Measurements from ENCODE around the gene SYNPO2. TPM values are rescaled to one million over a fixed set of nuclear protein-coding genes. Genes with fewer than 3 reads are reported as not detected.

Gene SYNPO2
- total and polyA plus RNA-seq, 2 of the 13 experiments (the other 11 are each of a cell fraction or from before 2014, with no cell fraction given): not detected

DNA sequence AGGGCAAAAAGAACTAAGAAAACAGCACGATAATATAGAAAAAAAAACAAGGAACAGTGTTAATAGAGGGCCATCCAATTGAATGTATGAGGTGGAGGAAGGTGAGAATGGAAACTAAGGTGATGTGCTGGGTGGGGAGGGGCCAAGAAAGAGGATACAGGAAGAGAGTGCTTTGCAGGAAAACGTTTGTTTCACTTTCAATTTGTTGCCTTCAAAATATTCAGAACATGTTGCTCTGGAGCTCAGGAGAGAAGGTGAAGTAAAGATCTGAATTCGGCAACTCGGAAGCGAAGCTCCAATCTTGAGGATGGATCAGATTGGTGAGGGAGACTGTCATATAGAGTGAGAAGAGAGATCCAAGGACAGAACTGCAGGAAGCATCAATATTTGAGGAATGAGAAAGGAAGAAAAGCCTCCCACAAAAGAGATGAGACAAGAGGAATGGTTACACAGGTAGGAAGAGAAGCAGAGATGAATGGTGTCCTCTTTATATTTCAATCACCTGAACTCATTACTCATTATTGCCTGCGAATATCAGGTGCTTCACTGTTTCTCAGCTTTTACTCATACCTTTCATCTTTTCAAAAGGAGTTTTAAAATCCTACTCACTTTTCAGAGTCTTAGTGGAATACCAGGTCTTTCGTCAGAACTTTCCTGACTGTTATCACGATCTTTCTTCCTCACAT lies 38.0 kb upstream of the SYNPO2 start (continued):
- TF ChIP-seq, protein P1, sequence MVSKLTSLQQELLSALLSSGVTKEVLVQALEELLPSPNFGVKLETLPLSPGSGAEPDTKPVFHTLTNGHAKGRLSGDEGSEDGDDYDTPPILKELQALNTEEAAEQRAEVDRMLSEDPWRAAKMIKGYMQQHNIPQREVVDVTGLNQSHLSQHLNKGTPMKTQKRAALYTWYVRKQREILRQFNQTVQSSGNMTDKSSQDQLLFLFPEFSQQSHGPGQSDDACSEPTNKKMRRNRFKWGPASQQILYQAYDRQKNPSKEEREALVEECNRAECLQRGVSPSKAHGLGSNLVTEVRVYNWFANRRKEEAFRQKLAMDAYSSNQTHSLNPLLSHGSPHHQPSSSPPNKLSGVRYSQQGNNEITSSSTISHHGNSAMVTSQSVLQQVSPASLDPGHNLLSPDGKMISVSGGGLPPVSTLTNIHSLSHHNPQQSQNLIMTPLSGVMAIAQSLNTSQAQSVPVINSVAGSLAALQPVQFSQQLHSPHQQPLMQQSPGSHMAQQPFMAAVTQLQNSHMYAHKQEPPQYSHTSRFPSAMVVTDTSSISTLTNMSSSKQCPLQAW (CRISPR knock-in tag; IDR thresholded peaks at IDR 0.05): no peak
- peak; percentile 67; the same call in 1 of the 2 replicates for TF ChIP-seq IRF2 (CRISPR knock-in tag; IDR thresholded peaks at IDR 0.05)
- no peak for TF ChIP-seq ZNF253 (CRISPR knock-in tag; IDR thresholded peaks at IDR 0.05; ENCODE audit: borderline replicate concordance)
- TF ChIP-seq NCOA2 (CRISPR knock-in tag; IDR thresholded peaks at IDR 0.05): no peak

DNA sequence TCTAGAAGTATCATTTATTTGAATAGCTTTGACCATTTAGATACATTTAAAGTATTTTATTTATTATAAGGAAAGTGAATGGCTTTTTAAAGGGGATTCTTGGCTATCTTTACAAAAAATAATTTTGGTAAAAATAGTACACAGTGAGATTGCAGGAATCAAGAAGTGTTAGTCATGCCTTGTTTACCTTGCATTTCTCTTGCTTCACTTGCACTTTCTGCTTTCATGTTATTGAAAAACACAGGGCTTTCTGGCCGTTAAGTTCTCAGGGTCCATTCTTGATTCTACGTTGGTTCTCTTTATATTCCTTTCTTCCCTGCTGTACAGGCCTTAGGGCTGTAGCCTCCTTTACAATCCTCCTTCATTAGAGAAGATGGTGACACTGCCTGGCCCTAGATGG lies 30.9 kb upstream of the SYNPO2 start:
- no peak overlapping the region for H2AFZ ChIP-seq (ENCODE audit: low read length)
- intact Hi-C loops (cut with micrococcal nuclease; ENCODE audit: unreplicated experiment) (no loop called here), in situ Hi-C loops (cut with HindIII; ENCODE audit: extremely low pct_ligation_motif_present, low pct_unique_long_range_greater_than_20kb) (no loop called here)
- H3K4me1 ChIP-seq (ENCODE audit: insufficient read depth, low read length): no peaks in the 10 kb centered on the region
- H3K79me2 ChIP-seq (ENCODE audit: insufficient read depth, low read length): no peaks in the 10 kb centered on the region
- no peak overlapping the region for H3K27ac ChIP-seq (ENCODE audit: extremely low read length, insufficient read depth, low read length)
- no peaks in the 10 kb centered on the region for H3K27me3 ChIP-seq (ENCODE audit: control insufficient read depth in 1 of 2, insufficient read depth in 2 of 2, low read length in 2 of 2)
- no peak for FAIRE-seq
- no peak overlapping the region for H3K4me3 ChIP-seq (replicated peaks in 1 of 3; ENCODE audit: insufficient read depth in 1 of 3, low read depth in 2 of 3, low read length in 3 of 3)
- BruUV-seq (replicated peaks): no TSS peak
- H3K36me3 ChIP-seq (replicated peaks in 1 of 2; ENCODE audit: control insufficient read depth in 1 of 2, insufficient read depth in 2 of 2, low read length in 2 of 2): no peaks in the 10 kb centered on the region
- no peaks in the 10 kb centered on the region for H3K9me3 ChIP-seq (ENCODE audit: low read length)
- DNase-seq (ENCODE audit: low spot score): no peak
- no peak overlapping the region for H3K4me2 ChIP-seq (ENCODE audit: low read depth, low read length)
- H4K20me1 ChIP-seq (ENCODE audit: insufficient read depth, low read length): no peaks in the 10 kb centered on the region
- ChIA-PET CTCF (ENCODE audit: low intra/inter-chr PET ratio, low total read pairs) (no interaction called here), POLR2A (no interaction called here)
- WGBS (ENCODE audit: low lambda C conversion rate): 1% methylated on average over 2 of the region's 2 CpGs
- no peak overlapping the region for H3K9ac ChIP-seq (ENCODE audit: insufficient read depth, low read depth, low read length)
- ATAC-seq: peak; percentile 28; the same call in 1 of the 3 replicates
- TF ChIP-seq ZNF317 (CRISPR knock-in tag; IDR thresholded peaks at IDR 0.05): no peak
- no peak for TF ChIP-seq PAWR (CRISPR knock-in tag; IDR thresholded peaks at IDR 0.05; ENCODE audit: borderline replicate concordance)
- no peak for TF ChIP-seq ZSCAN20 (CRISPR knock-in tag; IDR thresholded peaks at IDR 0.05; ENCODE audit: borderline replicate concordance)
- peak; percentile 32; the same call in 1 of the 2 replicates for TF ChIP-seq FOSL2 (CRISPR knock-in tag; IDR thresholded peaks at IDR 0.05)
- no peak for TF ChIP-seq RXRB (CRISPR knock-in tag; IDR thresholded peaks at IDR 0.05; ENCODE audit: borderline replicate concordance)
- no peak for TF ChIP-seq ZC3H13 (CRISPR knock-in tag; IDR thresholded peaks at IDR 0.05)
- no peak for TF ChIP-seq ZNF674 (CRISPR knock-in tag; IDR thresholded peaks at IDR 0.05; ENCODE audit: low read depth)
- TF ChIP-seq SOX5 (CRISPR knock-in tag; IDR thresholded peaks at IDR 0.05; ENCODE audit: borderline replicate concordance): no peak
- TF ChIP-seq ZNF790 (CRISPR knock-in tag; IDR thresholded peaks at IDR 0.05; ENCODE audit: borderline replicate concordance): no peak
- TF ChIP-seq, protein P2, sequence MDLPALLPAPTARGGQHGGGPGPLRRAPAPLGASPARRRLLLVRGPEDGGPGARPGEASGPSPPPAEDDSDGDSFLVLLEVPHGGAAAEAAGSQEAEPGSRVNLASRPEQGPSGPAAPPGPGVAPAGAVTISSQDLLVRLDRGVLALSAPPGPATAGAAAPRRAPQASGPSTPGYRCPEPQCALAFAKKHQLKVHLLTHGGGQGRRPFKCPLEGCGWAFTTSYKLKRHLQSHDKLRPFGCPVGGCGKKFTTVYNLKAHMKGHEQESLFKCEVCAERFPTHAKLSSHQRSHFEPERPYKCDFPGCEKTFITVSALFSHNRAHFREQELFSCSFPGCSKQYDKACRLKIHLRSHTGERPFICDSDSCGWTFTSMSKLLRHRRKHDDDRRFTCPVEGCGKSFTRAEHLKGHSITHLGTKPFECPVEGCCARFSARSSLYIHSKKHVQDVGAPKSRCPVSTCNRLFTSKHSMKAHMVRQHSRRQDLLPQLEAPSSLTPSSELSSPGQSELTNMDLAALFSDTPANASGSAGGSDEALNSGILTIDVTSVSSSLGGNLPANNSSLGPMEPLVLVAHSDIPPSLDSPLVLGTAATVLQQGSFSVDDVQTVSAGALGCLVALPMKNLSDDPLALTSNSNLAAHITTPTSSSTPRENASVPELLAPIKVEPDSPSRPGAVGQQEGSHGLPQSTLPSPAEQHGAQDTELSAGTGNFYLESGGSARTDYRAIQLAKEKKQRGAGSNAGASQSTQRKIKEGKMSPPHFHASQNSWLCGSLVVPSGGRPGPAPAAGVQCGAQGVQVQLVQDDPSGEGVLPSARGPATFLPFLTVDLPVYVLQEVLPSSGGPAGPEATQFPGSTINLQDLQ (CRISPR knock-in tag; IDR thresholded peaks at IDR 0.05): no peak
- peak; percentile 63; the same call in 1 of the 2 replicates for TF ChIP-seq CEBPB (IDR thresholded peaks at IDR 0.05; ENCODE audit: borderline replicate concordance, low read depth, low read length)
- no peak for TF ChIP-seq LCORL (IDR thresholded peaks at IDR 0.05)
- no peak for TF ChIP-seq LCORL (CRISPR knock-in tag; IDR thresholded peaks at IDR 0.05)
- TF ChIP-seq, protein P3, sequence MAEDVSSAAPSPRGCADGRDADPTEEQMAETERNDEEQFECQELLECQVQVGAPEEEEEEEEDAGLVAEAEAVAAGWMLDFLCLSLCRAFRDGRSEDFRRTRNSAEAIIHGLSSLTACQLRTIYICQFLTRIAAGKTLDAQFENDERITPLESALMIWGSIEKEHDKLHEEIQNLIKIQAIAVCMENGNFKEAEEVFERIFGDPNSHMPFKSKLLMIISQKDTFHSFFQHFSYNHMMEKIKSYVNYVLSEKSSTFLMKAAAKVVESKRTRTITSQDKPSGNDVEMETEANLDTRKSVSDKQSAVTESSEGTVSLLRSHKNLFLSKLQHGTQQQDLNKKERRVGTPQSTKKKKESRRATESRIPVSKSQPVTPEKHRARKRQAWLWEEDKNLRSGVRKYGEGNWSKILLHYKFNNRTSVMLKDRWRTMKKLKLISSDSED (CRISPR knock-in tag; IDR thresholded peaks at IDR 0.05): no peak
- no peak for TF ChIP-seq FOXA1 (IDR thresholded peaks at IDR 0.05)
- TF ChIP-seq FOXA1 (CRISPR knock-in tag; IDR thresholded peaks at IDR 0.05): peak; percentile 45; the same call in 1 of the 2 replicates

All from HepG2 (cell line).